Thymus (tissue), 11 donors: ENCODE results near the gene CDH13. TPM values are rescaled to one million over a fixed set of nuclear protein-coding genes. Genes with fewer than 3 reads are reported as not detected.

Experiments used
- DNase-seq, 9 donors: peaks; one replicate each; pipeline ENCODE4 v3.0.0-alpha.2; 2013; ENCODE audit warnings: low spot score in 9 of 9, low read depth in 6 of 9, missing footprints in 1 of 9
- H3K27ac ChIP-seq, 2 donors: one replicate each; pipeline ENCODE4 v1.5.1; 2013; ENCODE audit warnings: control low read depth in 1 of 2, low read depth in 1 of 2, low read length in 1 of 2, mild to moderate bottlenecking in 1 of 2, moderate library complexity in 1 of 2
- H3K27me3 ChIP-seq, 2 donors: one replicate each; pipeline ENCODE4 v1.5.1; 2013; ENCODE audit warnings: low read length in 1 of 2; ENCODE audit not compliant: control insufficient read depth in 2 of 2, insufficient read depth in 1 of 2
- H3K36me3 ChIP-seq, 2 donors: one replicate each; pipeline ENCODE4 v1.5.1; 2013; ENCODE audit warnings: low read length in 1 of 2, mild to moderate bottlenecking in 1 of 2, moderate library complexity in 1 of 2; ENCODE audit not compliant: control insufficient read depth in 2 of 2, insufficient read depth in 2 of 2
- H3K4me1 ChIP-seq, 2 donors: one replicate each; pipeline ENCODE4 v1.5.1; 2013; ENCODE audit warnings: low read length in 2 of 2; ENCODE audit not compliant: control insufficient read depth in 2 of 2, insufficient read depth in 2 of 2
- H3K4me3 ChIP-seq, 2 donors: one replicate each; pipeline ENCODE4 v1.5.1; 2013; ENCODE audit warnings: low read length in 2 of 2, control low read depth in 1 of 2, mild to moderate bottlenecking in 1 of 2
- H3K9me3 ChIP-seq, 2 donors: one replicate each; pipeline ENCODE4 v1.5.1; 2013; ENCODE audit warnings: low read length in 1 of 2, mild to moderate bottlenecking in 1 of 2; ENCODE audit not compliant: control insufficient read depth in 2 of 2, insufficient read depth in 1 of 2
- WGBS: extraction: QIAGEN DNeasy Blood & Tissue Kit; methylation state at CpG from one replicate; pipeline ENCODE4 v1.1.7; 2013; 5-methylcytosine and 5-hydroxymethylcytosine counted together
- polyA plus RNA-seq: library from polyadenylated mRNA; stranded (reverse); fragments of 200-250 nt; gene quantifications from one replicate; pipeline ENCODE4 v1.2.3, GENCODE V29; 2013
- total RNA-seq: library from RNA; stranded (reverse); fragments of 120-200 nt; gene quantifications from one replicate; pipeline ENCODE4 v1.2.4, GENCODE V29; 2013
- donor health status: healthy.

Gene CDH13
- total and polyA plus RNA-seq, 2 donors = 1.5 to 3.7 TPM

GRCh38 chr16:83227336-83227735, 600.6 kb downstream of the CDH13 start:
- WGBS = 66% methylated on average over 6 of the region's 6 CpGs
- H3K4me3 ChIP-seq = no peak overlapping the region
- no peaks in the 10 kb centered on the region for H3K4me1 ChIP-seq
- H3K27ac ChIP-seq = no peak overlapping the region
- no peaks in the 10 kb centered on the region for H3K9me3 ChIP-seq
- H3K36me3 ChIP-seq = no peaks in the 10 kb centered on the region
- H3K27me3 ChIP-seq = no peaks in the 10 kb centered on the region
- no peak for DNase-seq

GRCh38 chr16:83231729-83232128, 605.0 kb downstream of the CDH13 start:
- no peaks in the 10 kb centered on the region for H3K27me3 ChIP-seq
- 89% methylated on average over 5 of the region's 5 CpGs for WGBS
- no peak overlapping the region for H3K4me3 ChIP-seq
- no peaks in the 10 kb centered on the region for H3K36me3 ChIP-seq
- H3K4me1 ChIP-seq = no peaks in the 10 kb centered on the region
- H3K9me3 ChIP-seq = no peaks in the 10 kb centered on the region
- H3K27ac ChIP-seq = no peak overlapping the region
- no peak for DNase-seq

GRCh38 chr16:83233153-83233552, 606.4 kb downstream of the CDH13 start:
- no peaks in the 10 kb centered on the region for H3K36me3 ChIP-seq
- H3K4me1 ChIP-seq = no peaks in the 10 kb centered on the region
- no peaks in the 10 kb centered on the region for H3K9me3 ChIP-seq
- H3K27me3 ChIP-seq = no peaks in the 10 kb centered on the region
- DNase-seq = no peak
- WGBS = 86% methylated on average over 8 of the region's 8 CpGs
- H3K4me3 ChIP-seq = no peak overlapping the region
- no peak overlapping the region for H3K27ac ChIP-seq

DNA sequence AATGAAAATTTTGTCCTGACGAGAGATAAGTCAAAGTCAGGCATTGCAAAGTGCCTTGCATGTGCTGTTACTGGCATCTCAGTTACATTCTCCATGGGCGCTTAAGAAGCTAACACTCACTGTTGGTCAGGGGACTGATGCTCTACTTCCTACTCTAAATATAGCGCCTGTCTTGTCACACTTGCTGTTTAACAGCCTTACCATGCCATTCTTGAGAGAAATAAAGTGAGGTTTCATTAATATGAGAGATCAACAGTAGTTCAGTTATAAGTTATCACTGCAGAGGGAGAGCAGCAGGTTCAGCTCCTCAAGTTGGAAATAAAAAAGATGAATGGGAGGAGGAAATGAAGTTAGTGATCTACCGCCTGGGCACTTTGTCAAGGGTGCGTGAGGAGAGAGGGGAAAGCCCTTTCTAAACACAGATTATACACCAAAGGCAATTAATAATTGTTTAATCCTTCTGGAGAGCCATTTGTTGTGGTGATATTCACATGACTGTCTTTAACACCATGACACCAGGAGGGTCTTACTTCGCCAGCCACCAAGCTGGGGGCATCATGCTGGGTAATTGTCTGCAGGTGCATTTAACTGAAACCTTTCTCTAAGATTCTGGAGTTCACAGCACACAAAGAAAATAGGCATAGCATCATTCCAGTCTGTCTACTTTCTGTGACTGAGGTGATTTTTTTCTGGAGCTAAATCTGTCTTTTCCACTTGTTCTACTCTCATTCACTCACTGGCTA, 612.4 kb downstream of the CDH13 start:
- no peaks in the 10 kb centered on the region for H3K9me3 ChIP-seq
- H3K4me1 ChIP-seq = no peaks in the 10 kb centered on the region
- H3K4me3 ChIP-seq = no peak overlapping the region
- DNase-seq = no peak
- no peak overlapping the region for H3K27ac ChIP-seq
- H3K27me3 ChIP-seq = no peaks in the 10 kb centered on the region
- 54% methylated on average over 6 of the region's 6 CpGs for WGBS
- no peaks in the 10 kb centered on the region for H3K36me3 ChIP-seq

- DNase-seq = no peak
- Histone ChIP-seq H3K9me3 (no peaks in the 10 kb centered on the region), H3K4me3 (no peak overlapping the region), H3K27me3 (no peaks in the 10 kb centered on the region), H3K36me3 (no peaks in the 10 kb centered on the region), H3K4me1 (no peaks in the 10 kb centered on the region), H3K27ac (no peak overlapping the region)
- WGBS = 81% methylated on average over 2 of the region's 2 CpGs
Measured at GRCh38 chr16:83244057-83244456, 617.3 kb downstream of the CDH13 start.

GRCh38 chr16:83245061-83245460, 618.3 kb downstream of the CDH13 start:
- no peaks in the 10 kb centered on the region for H3K4me1 ChIP-seq
- H3K27ac ChIP-seq = no peak overlapping the region
- no peaks in the 10 kb centered on the region for H3K36me3 ChIP-seq
- DNase-seq = no peak
- H3K9me3 ChIP-seq = no peaks in the 10 kb centered on the region
- H3K27me3 ChIP-seq = no peaks in the 10 kb centered on the region
- no peak overlapping the region for H3K4me3 ChIP-seq
- WGBS = 62% methylated on average over 1 of the region's 1 CpG

DNA sequence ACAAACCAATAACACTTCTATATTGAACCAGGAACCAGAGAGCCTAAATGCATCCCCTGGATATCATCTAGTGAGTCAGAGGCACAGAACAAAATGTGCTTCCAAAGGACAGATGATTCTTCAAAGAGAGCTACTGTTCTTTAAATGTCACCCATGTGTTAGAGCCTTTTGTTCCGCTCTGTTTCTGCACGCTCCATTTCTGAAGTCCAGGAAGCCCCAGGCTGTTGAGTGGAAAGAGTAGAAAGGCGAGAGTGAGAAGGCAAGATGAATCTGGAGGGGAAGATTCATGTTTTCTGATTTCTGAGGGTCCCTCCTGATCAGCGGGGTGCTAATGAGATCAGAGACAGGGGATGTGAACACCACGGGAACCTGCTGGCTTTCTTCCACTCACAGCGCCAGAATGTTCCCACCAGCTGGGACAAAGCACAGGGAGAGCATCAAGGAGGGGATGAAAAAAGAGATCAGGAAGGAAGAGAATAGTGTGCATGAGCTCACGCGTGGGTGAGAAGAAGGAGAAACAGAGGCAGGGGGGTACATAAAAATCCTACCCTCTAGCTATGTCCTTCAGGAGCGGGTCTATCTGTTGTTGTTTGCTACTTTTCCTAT, 621.1 kb downstream of the CDH13 start:
- DNase-seq = no peak

DNA sequence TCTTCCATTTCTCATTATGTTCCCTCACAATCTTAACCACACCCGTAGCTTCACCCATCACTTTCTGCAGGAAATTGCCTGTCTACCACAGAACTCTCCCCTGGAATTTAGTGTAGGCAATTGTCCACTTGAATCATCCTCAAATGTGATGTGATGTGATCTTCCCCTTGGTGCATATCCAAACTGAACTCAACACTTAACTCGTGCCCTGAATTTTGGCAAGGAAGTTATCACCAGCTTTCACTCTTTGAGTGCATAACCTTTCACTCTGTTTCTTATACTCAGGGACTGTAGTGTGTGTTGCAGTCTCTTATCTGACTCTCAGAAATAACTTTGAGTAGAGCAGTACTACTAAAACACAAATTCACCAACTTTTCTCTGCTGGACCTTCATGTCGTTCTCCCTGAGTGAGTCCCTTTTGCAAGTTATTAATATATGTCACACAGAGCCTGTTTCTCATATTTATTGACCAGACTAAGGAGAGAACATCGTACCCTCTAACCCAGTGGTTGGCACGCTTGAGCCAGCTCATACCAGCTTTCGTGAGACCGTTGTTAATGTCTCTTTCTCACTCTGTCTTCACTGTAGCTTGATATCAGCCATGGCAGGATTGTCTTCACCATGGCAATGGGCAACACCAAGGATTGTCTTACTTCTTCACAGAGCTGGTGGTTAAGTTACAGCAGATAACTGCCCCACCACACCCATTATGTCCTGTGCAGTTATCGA, 622.1 kb downstream of the CDH13 start:
- WGBS = 92% methylated on average over 8 of the region's 8 CpGs
- no peak for DNase-seq
- Histone ChIP-seq H3K27ac (no peak overlapping the region), H3K9me3 (no peaks in the 10 kb centered on the region), H3K4me1 (no peaks in the 10 kb centered on the region), H3K27me3 (no peaks in the 10 kb centered on the region), H3K36me3 (no peaks in the 10 kb centered on the region), H3K4me3 (no peak overlapping the region)

More for the DNA sequence above, 621.1 kb downstream of the CDH13 start:
- 81% methylated on average over 9 of the region's 9 CpGs for WGBS
- H3K4me3 ChIP-seq = no peak overlapping the region
- no peaks in the 10 kb centered on the region for H3K4me1 ChIP-seq
- H3K36me3 ChIP-seq = no peaks in the 10 kb centered on the region
- no peak overlapping the region for H3K27ac ChIP-seq
- no peaks in the 10 kb centered on the region for H3K9me3 ChIP-seq
- H3K27me3 ChIP-seq = no peaks in the 10 kb centered on the region

- 78% methylated on average over 3 of the region's 3 CpGs for WGBS
- Histone ChIP-seq H3K27me3 (no peaks in the 10 kb centered on the region), H3K4me1 (no peaks in the 10 kb centered on the region), H3K27ac (no peak overlapping the region), H3K9me3 (no peaks in the 10 kb centered on the region), H3K36me3 (no peaks in the 10 kb centered on the region), H3K4me3 (no peak overlapping the region)
- no peak for DNase-seq
Measured at GRCh38 chr16:83253521-83253920, 626.8 kb downstream of the CDH13 start.
